ENCODE data around the gene PSMA3. TPM values are rescaled to one million over a fixed set of nuclear protein-coding genes. Genes with fewer than 3 reads are reported as not detected.

Gene PSMA3
- total and polyA plus RNA-seq, 12 donors: 80.9 to 270 (median 162) TPM

GRCh38 chr14:58199726-58200479 is 44.7 kb upstream of the PSMA3 start, which contains the start of gene ACTR10:
ACTR10 (plus strand) TSS chr14:58200149; CDS start chr14:58200218, 69 bp downstream.
- Histone ChIP-seq H3K27me3 (no peaks in the 10 kb centered on the region), H3K36me3 (replicated peaks in 1 of 2) (peaks cover 0 to 3% of the 10 kb centered on the region in 2 donors), H3K4me1 (replicated peaks in 1 of 2) (peaks cover 9 to 15% of the 10 kb centered on the region in 2 donors), H3K9me3 (replicated peaks in 1 of 3) (no peaks in the 10 kb centered on the region), H3K27ac (peak within 1 kb of the TSS; percentile 67 to 100 (median 93)), H3K4me3 (peak within 1 kb of the TSS; percentile 44 to 94 (median 72))
- TF ChIP-seq CTCF (IDR thresholded peaks at IDR 0.05) (no peak), POLR2A (IDR thresholded peaks at IDR 0.05) (peak; percentile 45 to 83)
- 0 to 1% (median 1%) methylated on average over 8 to 78 of the region's 78 CpGs for WGBS, 4 donors
- intact Hi-C loops (cut with DNase I): no loop called here
- DNase-seq: peak; percentile 81 to 89 (median 85)

GRCh38 chr14:58200480-58200841 is 44.2 kb upstream of the PSMA3 start:
- H3K9me3 ChIP-seq (replicated peaks in 1 of 3): no peaks in the 10 kb centered on the region
- H3K4me1 ChIP-seq (replicated peaks in 1 of 2): peaks cover 9 to 15% of the 10 kb centered on the region in 2 donors
- no peak for DNase-seq
- intact Hi-C loops (cut with DNase I): no loop called here
- WGBS, 4 donors: 0 to 1% (median 0%) methylated on average over 8 to 11 of the region's 11 CpGs
- TF ChIP-seq POLR2A (IDR thresholded peaks at IDR 0.05): no peak
- TF ChIP-seq CTCF (IDR thresholded peaks at IDR 0.05): no peak
- H3K27ac ChIP-seq: peak overlapping the region; percentile 67 to 100 (median 93)
- H3K27me3 ChIP-seq: no peaks in the 10 kb centered on the region
- peak overlapping the region; percentile 44 to 94 (median 72) for H3K4me3 ChIP-seq
- peaks cover 0 to 3% of the 10 kb centered on the region in 2 donors for H3K36me3 ChIP-seq (replicated peaks in 1 of 2)

GRCh38 chr14:58200846-58201245 is 43.8 kb upstream of the PSMA3 start:
- H3K27ac ChIP-seq: peak overlapping the region in 3 of 5 donors; percentile 81 to 100 (median 95)
- intact Hi-C loops (cut with DNase I): no loop called here

GRCh38 chr14:58213176-58213575 is 31.5 kb upstream of the PSMA3 start:
- Histone ChIP-seq H3K9me3 (replicated peaks in 1 of 3) (no peaks in the 10 kb centered on the region), H3K4me1 (replicated peaks in 1 of 2) (no peaks in the 10 kb centered on the region), H3K27me3 (no peaks in the 10 kb centered on the region), H3K27ac (no peak overlapping the region), H3K4me3 (no peak overlapping the region), H3K36me3 (replicated peaks in 1 of 2) (peaks cover 0 to 75% of the 10 kb centered on the region in 2 donors)
- TF ChIP-seq POLR2A (IDR thresholded peaks at IDR 0.05): no peak
- no peak for TF ChIP-seq CTCF (IDR thresholded peaks at IDR 0.05)
- intact Hi-C loops (cut with DNase I): no loop called here
- DNase-seq: no peak

More at GRCh38 chr14:58200846-58201245, 43.8 kb upstream of the PSMA3 start:
- TF ChIP-seq POLR2A (IDR thresholded peaks at IDR 0.05): no peak
- TF ChIP-seq CTCF (IDR thresholded peaks at IDR 0.05): no peak
- Histone ChIP-seq H3K4me3 (peak overlapping the region in 3 of 4 donors; percentile 22 to 91 (median 44)), H3K9me3 (replicated peaks in 1 of 3) (no peaks in the 10 kb centered on the region), H3K36me3 (replicated peaks in 1 of 2) (peaks cover 0 to 3% of the 10 kb centered on the region in 2 donors), H3K4me1 (replicated peaks in 1 of 2) (peaks cover 9 to 15% of the 10 kb centered on the region in 2 donors), H3K27me3 (no peaks in the 10 kb centered on the region)
- no peak for DNase-seq
- 2 to 5% (median 4%) methylated on average over 2 of the region's 2 CpGs for WGBS, 4 donors
